Measurements from ENCODE around the gene PRKAR1B. TPM values are rescaled to one million over a fixed set of nuclear protein-coding genes. Genes with fewer than 3 reads are reported as not detected.

PRKAR1B gene
- total RNA-seq, 1 donor from 2014 or later = 11.8 TPM

DNA sequence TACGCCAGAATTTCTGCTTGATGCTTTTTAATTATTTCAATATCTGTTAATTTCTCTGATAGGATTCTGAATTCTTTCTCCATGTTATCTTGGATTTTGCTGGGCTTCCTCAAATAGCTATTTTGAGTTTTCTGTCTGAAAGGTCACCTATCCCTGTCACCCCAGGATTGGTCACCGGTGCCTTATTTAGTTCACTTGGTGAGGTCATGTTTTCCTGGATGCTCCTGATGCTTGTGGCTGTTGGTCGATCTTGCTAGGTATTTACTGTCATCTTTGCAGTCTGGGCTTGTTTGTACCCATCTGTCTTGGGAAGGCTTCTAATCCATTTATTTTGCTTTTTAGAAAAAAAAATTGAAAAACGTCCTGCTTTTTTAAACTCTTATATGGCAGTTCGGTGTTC lies 11.2 kb upstream of the PRKAR1B start:
- no peaks in the 10 kb centered on the region for H3K4me1 Mint-ChIP-seq
- no peaks in the 10 kb centered on the region for H3K27me3 Mint-ChIP-seq (ENCODE audit: insufficient read depth, low read depth)
- no peak overlapping the region for H3K4me2 ChIP-seq
- no peaks in the 10 kb centered on the region for H4K20me1 ChIP-seq (ENCODE audit: low read depth)
- no peaks in the 10 kb centered on the region for H3K27me3 ChIP-seq
- no peak overlapping the region for H3K27ac ChIP-seq
- H3K36me3 ChIP-seq = no peaks in the 10 kb centered on the region
- no peak overlapping the region for H3K4me3 Mint-ChIP-seq
- peaks cover 10% of the 10 kb centered on the region for H3F3A ChIP-seq (ENCODE audit: low read depth)
- no peak for TF ChIP-seq EZH2 (IDR thresholded peaks at IDR 0.05)
- no peak for TF ChIP-seq EZH2phosphoT487 (IDR thresholded peaks at IDR 0.05)
- TF ChIP-seq, protein P1, sequence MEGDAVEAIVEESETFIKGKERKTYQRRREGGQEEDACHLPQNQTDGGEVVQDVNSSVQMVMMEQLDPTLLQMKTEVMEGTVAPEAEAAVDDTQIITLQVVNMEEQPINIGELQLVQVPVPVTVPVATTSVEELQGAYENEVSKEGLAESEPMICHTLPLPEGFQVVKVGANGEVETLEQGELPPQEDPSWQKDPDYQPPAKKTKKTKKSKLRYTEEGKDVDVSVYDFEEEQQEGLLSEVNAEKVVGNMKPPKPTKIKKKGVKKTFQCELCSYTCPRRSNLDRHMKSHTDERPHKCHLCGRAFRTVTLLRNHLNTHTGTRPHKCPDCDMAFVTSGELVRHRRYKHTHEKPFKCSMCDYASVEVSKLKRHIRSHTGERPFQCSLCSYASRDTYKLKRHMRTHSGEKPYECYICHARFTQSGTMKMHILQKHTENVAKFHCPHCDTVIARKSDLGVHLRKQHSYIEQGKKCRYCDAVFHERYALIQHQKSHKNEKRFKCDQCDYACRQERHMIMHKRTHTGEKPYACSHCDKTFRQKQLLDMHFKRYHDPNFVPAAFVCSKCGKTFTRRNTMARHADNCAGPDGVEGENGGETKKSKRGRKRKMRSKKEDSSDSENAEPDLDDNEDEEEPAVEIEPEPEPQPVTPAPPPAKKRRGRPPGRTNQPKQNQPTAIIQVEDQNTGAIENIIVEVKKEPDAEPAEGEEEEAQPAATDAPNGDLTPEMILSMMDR (IDR thresholded peaks at IDR 0.05) = no peak
- no peaks in the 10 kb centered on the region for H3K4me1 ChIP-seq
- peaks cover 55% of the 10 kb centered on the region for H3K79me2 ChIP-seq (ENCODE audit: low read depth)
- H2AFZ ChIP-seq (replicated peaks) = no peak overlapping the region
- H3K9ac ChIP-seq = no peak overlapping the region
- H3K27ac Mint-ChIP-seq = no peak overlapping the region
- no peak overlapping the region for H3K4me3 ChIP-seq
- H3K36me3 Mint-ChIP-seq = peaks cover 14% of the 10 kb centered on the region
- peaks cover 6% of the 10 kb centered on the region for H3K9me3 ChIP-seq (ENCODE audit: low read depth)
- no peak for DNase-seq (ENCODE audit: low spot score)
- H3K9me3 Mint-ChIP-seq = peaks cover 1% of the 10 kb centered on the region

DNA sequence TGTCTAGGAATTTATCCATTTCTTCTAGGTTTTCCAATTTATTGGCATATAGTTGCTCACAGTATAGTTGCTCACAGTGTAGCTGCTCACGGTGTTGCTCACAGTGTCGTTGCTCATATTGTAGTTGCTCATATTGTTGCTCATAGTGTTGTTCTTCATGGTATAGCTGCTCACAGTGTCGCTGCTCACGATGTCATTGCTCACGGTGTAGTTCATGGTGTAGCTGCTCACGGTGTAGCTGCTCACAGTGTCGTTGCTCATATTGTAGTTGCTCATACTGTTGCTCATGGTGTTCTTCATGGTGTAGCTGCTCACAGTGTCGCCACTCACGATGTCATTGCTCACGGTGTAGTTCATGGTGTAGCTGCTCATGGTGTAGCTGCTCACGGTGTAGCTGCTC lies 7.7 kb upstream of the PRKAR1B start:
- H3K27me3 ChIP-seq = no peaks in the 10 kb centered on the region
- H3K4me2 ChIP-seq = no peak overlapping the region

DNA sequence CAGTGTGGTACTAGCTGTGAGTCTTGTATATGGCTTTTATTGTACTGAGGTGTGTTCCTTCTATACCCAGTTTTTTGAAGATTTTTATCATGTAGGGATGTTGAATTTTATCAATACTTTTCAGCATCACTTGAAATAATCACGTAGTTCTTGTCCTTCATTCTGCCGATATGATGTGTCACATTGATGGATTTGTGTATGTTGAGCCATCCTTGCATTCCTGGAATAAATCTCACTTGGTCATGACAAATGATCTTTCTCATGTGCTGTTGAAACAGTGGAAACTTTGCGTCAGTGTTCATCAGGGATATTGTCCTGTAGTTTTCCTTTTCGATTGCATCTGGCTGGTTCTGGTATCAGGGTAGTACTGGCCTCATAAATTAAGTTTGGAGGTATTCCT lies 7.1 kb upstream of the PRKAR1B start:
- no peak overlapping the region for H3K27ac ChIP-seq
- H3K27me3 Mint-ChIP-seq (ENCODE audit: insufficient read depth, low read depth) = no peaks in the 10 kb centered on the region
- no peak overlapping the region for H3K27ac Mint-ChIP-seq

More for the DNA sequence above, 7.7 kb upstream of the PRKAR1B start:
- H4K20me1 ChIP-seq (ENCODE audit: low read depth) = no peaks in the 10 kb centered on the region
- no peak for DNase-seq (ENCODE audit: low spot score)
- Mint-ChIP-seq H3K4me3 (no peak overlapping the region), H3K27me3 (ENCODE audit: insufficient read depth, low read depth) (no peaks in the 10 kb centered on the region), H3K9me3 (peaks cover 4% of the 10 kb centered on the region), H3K4me1 (peaks cover 2% of the 10 kb centered on the region), H3K36me3 (peaks cover 25% of the 10 kb centered on the region), H3K27ac (no peak overlapping the region)
- H3K4me1 ChIP-seq = no peaks in the 10 kb centered on the region
- peaks cover 68% of the 10 kb centered on the region for H3K79me2 ChIP-seq (ENCODE audit: low read depth)
- H3K9ac ChIP-seq = no peak overlapping the region
- H3K27ac ChIP-seq = no peak overlapping the region
- no peaks in the 10 kb centered on the region for H3K36me3 ChIP-seq
- H3F3A ChIP-seq (ENCODE audit: low read depth) = peaks cover 10% of the 10 kb centered on the region
- H3K9me3 ChIP-seq (ENCODE audit: low read depth) = peaks cover 6% of the 10 kb centered on the region
- H2AFZ ChIP-seq (replicated peaks) = no peak overlapping the region
- no peak overlapping the region for H3K4me3 ChIP-seq
- TF ChIP-seq, protein P1 (IDR thresholded peaks at IDR 0.05) = no peak
- TF ChIP-seq EZH2 (IDR thresholded peaks at IDR 0.05) (no peak), EZH2phosphoT487 (IDR thresholded peaks at IDR 0.05) (no peak)

More for the DNA sequence above, 7.1 kb upstream of the PRKAR1B start:
- Histone ChIP-seq H3K9me3 (ENCODE audit: low read depth) (peaks cover 6% of the 10 kb centered on the region), H2AFZ (replicated peaks) (no peak overlapping the region), H3K9ac (no peak overlapping the region), H3K79me2 (ENCODE audit: low read depth) (peaks cover 68% of the 10 kb centered on the region), H3K4me2 (no peak overlapping the region), H3F3A (ENCODE audit: low read depth) (peaks cover 10% of the 10 kb centered on the region), H3K4me3 (no peak overlapping the region), H4K20me1 (ENCODE audit: low read depth) (no peaks in the 10 kb centered on the region), H3K4me1 (no peaks in the 10 kb centered on the region), H3K36me3 (no peaks in the 10 kb centered on the region), H3K27me3 (no peaks in the 10 kb centered on the region)
- DNase-seq (ENCODE audit: low spot score) = no peak
- Mint-ChIP-seq H3K4me1 (peaks cover 4% of the 10 kb centered on the region), H3K36me3 (peaks cover 26% of the 10 kb centered on the region), H3K9me3 (peaks cover 4% of the 10 kb centered on the region), H3K4me3 (no peak overlapping the region)
- no peak for TF ChIP-seq EZH2phosphoT487 (IDR thresholded peaks at IDR 0.05)
- TF ChIP-seq, protein P1 (IDR thresholded peaks at IDR 0.05) = no peak
- TF ChIP-seq EZH2 (IDR thresholded peaks at IDR 0.05) = no peak
